Measurements from ENCODE around the gene MACROD2. TPM values are rescaled to one million over a fixed set of nuclear protein-coding genes. Genes with fewer than 3 reads are reported as not detected.
"Not testable (repeated sequence)": the region's sequence is repeated elsewhere in the genome, so short reads cannot be mapped to it uniquely, and the experiment has no call there.

Gene MACROD2
- total and polyA plus RNA-seq, 7 donors: 0.20 to 4.8 (median 0.87) TPM

DNA sequence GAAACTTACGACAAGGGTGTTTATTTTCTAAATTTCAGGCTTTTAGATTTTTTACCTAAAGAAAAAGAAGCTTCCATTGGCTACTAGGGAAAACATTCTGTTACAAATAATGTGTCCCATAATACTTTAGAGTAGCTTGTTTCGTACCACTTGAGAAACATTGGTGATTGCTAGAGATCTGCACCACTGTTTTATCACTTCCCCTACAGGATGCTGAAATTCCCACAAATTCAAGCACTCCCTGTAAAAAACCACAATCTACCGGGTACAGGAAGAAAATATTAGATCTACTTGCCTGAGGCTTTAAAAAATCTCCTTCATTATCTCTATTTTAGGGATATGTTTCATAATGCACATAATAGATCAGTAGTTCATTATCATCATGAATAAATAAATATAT lies 34.8 kb upstream of the MACROD2 start:
- H3K9me3 ChIP-seq: no peaks in the 10 kb centered on the region
- H3K4me1 ChIP-seq: no peaks in the 10 kb centered on the region
- ATAC-seq: no peak
- no peaks in the 10 kb centered on the region for H3K27me3 ChIP-seq (ENCODE audit: insufficient read depth in 3 of 3, low read length in 2 of 3)
- TF ChIP-seq, protein P1, sequence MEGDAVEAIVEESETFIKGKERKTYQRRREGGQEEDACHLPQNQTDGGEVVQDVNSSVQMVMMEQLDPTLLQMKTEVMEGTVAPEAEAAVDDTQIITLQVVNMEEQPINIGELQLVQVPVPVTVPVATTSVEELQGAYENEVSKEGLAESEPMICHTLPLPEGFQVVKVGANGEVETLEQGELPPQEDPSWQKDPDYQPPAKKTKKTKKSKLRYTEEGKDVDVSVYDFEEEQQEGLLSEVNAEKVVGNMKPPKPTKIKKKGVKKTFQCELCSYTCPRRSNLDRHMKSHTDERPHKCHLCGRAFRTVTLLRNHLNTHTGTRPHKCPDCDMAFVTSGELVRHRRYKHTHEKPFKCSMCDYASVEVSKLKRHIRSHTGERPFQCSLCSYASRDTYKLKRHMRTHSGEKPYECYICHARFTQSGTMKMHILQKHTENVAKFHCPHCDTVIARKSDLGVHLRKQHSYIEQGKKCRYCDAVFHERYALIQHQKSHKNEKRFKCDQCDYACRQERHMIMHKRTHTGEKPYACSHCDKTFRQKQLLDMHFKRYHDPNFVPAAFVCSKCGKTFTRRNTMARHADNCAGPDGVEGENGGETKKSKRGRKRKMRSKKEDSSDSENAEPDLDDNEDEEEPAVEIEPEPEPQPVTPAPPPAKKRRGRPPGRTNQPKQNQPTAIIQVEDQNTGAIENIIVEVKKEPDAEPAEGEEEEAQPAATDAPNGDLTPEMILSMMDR (IDR thresholded peaks at IDR 0.05): no peak
- no peaks in the 10 kb centered on the region for H3K36me3 ChIP-seq (ENCODE audit: insufficient read depth in 1 of 2, low read depth in 1 of 2)
- intact Hi-C loops (cut with DNase I): loop anchor here in 1 of 2 donors (10.0 kb wide), 1 partner anchor 84 kb away; no protein-coding TSS in a partner anchor
- H3K4me3 ChIP-seq: no peak overlapping the region
- DNase-seq: no peak
- 73 to 84% (median 82%) methylated on average over 3 of the region's 3 CpGs for WGBS, 3 donors
- H3K27ac ChIP-seq: no peak overlapping the region

DNA sequence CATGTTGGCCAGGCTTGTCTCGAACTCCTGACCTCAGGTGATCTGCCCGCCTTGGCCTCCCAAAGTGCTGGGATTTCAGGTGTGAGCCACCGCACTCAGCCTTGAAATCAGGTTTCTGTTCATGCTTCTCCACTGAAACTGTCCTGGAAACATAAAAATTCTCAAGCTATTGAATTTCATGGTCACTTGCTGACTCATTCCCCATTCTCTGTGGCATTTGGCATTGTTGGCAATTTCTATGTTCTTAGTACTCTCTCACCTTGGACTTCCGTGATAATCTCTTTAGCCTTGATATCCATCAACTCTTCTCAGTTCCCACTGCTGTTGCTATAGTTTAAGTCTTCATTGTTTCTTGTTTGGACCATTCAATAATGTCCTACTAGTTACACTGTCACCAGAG lies 11.1 kb upstream of the MACROD2 start:
- ATAC-seq: no peak
- Histone ChIP-seq H3K4me1 (no peaks in the 10 kb centered on the region), H3K27ac (no peak overlapping the region), H3K36me3 (ENCODE audit: insufficient read depth in 1 of 2, low read depth in 1 of 2) (no peaks in the 10 kb centered on the region), H3K9me3 (no peaks in the 10 kb centered on the region), H3K27me3 (ENCODE audit: insufficient read depth in 3 of 3, low read length in 2 of 3) (no peaks in the 10 kb centered on the region), H3K4me3 (no peak overlapping the region)
- intact Hi-C loops (cut with DNase I): no loop called here
- TF ChIP-seq, protein P1 (IDR thresholded peaks at IDR 0.05): no peak
- no peak for DNase-seq
- WGBS, 3 donors: 69 to 76% (median 72%) methylated on average over 4 of the region's 4 CpGs

DNA sequence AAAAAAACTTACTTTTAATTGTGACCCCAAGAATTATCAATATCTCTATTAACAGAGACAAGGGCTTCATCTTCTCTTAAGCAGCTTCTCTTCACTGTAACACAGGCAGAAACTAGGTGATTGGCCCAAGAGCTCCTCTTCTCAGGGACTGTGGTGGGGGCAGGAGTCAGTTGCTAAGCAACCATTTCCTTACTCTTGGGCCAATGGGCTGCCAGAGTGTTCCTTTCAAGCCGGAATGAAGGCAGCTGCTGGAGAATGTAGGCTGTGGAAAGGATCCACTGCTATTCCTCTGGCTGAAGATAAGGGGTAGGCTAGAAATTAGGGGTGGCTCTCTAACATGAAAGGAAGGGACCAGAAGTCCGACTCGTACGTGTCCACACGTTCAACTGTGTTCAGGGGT lies 4.9 kb upstream of the MACROD2 start, which contains the start of gene SEL1L2:
TSS of gene SEL1L2 (minus strand) at position 150 of the 400 bp plus-strand sequence. CDS start at position 70, 80 bp downstream.
- DNase-seq (no peak), ATAC-seq (no peak)
- no peak within 1 kb of the TSS for H3K4me3 ChIP-seq
- no peaks in the 10 kb centered on the region for H3K27me3 ChIP-seq (ENCODE audit: insufficient read depth in 3 of 3, low read length in 2 of 3)
- intact Hi-C loops (cut with DNase I): no loop called here
- H3K36me3 ChIP-seq (ENCODE audit: insufficient read depth in 1 of 2, low read depth in 1 of 2): no peaks in the 10 kb centered on the region
- TF ChIP-seq, protein P1 (IDR thresholded peaks at IDR 0.05): no peak
- H3K4me1 ChIP-seq: no peaks in the 10 kb centered on the region
- peaks cover 9% of the 10 kb centered on the region for H3K9me3 ChIP-seq
- WGBS, 3 donors: 36 to 50% (median 49%) methylated on average over 5 of the region's 5 CpGs
- H3K27ac ChIP-seq: no peak within 1 kb of the TSS

DNA sequence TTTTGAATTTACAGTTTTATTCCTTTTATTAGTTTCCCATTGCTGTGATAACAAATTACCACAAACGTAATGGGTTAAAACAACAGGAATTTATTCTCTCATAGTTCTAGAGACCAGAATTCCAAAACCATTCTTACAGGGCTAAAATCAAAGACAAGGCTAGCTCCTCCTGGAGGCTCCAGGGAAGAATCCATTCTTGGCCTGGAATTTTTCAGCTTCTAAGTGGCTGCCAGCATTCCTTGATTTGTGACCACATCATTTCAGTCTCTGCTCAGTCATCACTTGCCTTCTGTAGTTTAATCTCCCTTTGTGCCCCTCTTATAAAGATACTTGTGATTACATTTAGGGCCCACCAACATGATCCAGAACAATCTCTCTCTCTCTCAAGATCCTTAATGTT lies 4.0 kb upstream of the MACROD2 start:
- no peaks in the 10 kb centered on the region for H3K27me3 ChIP-seq (ENCODE audit: insufficient read depth in 3 of 3, low read length in 2 of 3)
- no peaks in the 10 kb centered on the region for H3K4me1 ChIP-seq
- H3K27ac ChIP-seq: no peak overlapping the region
- no peak overlapping the region for H3K4me3 ChIP-seq
- intact Hi-C loops (cut with DNase I): no loop called here
- peaks cover 9% of the 10 kb centered on the region for H3K9me3 ChIP-seq
- TF ChIP-seq, protein P1 (IDR thresholded peaks at IDR 0.05): no peak
- WGBS, 3 donors: 83 to 95% (median 85%) methylated on average over 1 of the region's 1 CpG
- DNase-seq (no peak), ATAC-seq (no peak)
- H3K36me3 ChIP-seq (ENCODE audit: insufficient read depth in 1 of 2, low read depth in 1 of 2): no peaks in the 10 kb centered on the region

DNA sequence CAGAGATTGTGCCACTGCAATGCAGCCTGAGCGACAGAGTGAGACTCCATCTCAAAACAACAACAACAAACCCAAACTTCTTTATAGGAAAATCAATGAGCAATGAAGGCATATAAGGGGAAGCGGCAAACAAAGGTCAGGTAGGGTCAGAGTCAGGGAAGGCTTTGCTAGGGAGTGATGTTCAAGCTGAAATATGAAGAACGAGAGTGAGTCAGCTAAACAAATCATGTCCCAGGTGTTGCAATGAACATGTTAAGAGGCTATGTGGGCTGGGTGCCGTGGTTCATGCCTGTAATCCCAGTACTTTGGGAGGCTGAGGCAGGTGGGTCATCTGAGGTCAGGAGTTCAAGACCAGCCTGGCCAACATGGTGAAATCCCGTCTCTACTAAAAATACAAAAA lies 3.4 kb upstream of the MACROD2 start:
- H3K36me3 ChIP-seq (ENCODE audit: insufficient read depth in 1 of 2, low read depth in 1 of 2); H3K27me3 ChIP-seq (ENCODE audit: insufficient read depth in 3 of 3, low read length in 2 of 3); H3K9me3 ChIP-seq; H3K4me3 ChIP-seq; H3K4me1 ChIP-seq; ATAC-seq; DNase-seq; H3K27ac ChIP-seq; intact Hi-C loops (cut with DNase I): not testable (repeated sequence)
- WGBS, 3 donors: 93 to 96% (median 93%) methylated on average over 5 of the region's 5 CpGs

Data from psoas muscle (tissue), 8 donors.